PC-9 (cell line): ENCODE measurements around the gene MYLK. TPM values are rescaled to one million over a fixed set of nuclear protein-coding genes. Genes with fewer than 3 reads are reported as not detected.
"Not testable (repeated sequence)": the region's sequence is repeated elsewhere in the genome, so short reads cannot be mapped to it uniquely, and the experiment has no call there.

Source experiments
- BruUV-seq: library from RNA; stranded (reverse); fragments of 400-500 nt; replicated peaks from 2 replicates; lab custom pipeline; 2021; lab: Mats Ljungman, UMichigan
- CTCF ChIA-PET: fragments of 300-600 bp; sonication (Branson Sonifier 250); formaldehyde crosslinking; loops from one replicate; lab custom pipeline; 2022; ENCODE audit warnings: antibody characterized with exemption; lab: Charles Lee
- POLR2A ChIA-PET: fragments of 300-600 bp; sonication (Branson Sonifier 250); formaldehyde crosslinking; loops from one replicate; lab custom pipeline; 2022; ENCODE audit warnings: antibody characterized with exemption; ENCODE audit not compliant: unreplicated experiment; lab: Charles Lee
- DNase-seq, 2 experiments: peaks; one replicate each; pipeline versions ENCODE4 v3.0.0 to v3.0.0-alpha.2; 2015 to 2022; ENCODE audit warnings: mixed read lengths in 1 of 2
- H2AFZ ChIP-seq: fragments of 200-600 bp; sonication (generic); 2 replicates; pipeline ENCODE4 v1.8.1; 2017; ENCODE audit warnings: antibody characterized with exemption
- H3F3A ChIP-seq: fragments of 200-600 bp; sonication (generic); 2 replicates; pipeline ENCODE4 v1.8.1; 2017; ENCODE audit warnings: antibody characterized with exemption, mild to moderate bottlenecking, low read depth; ENCODE audit not compliant: insufficient read depth
- H3K27ac ChIP-seq: fragments of 200-600 bp; sonication (generic); 2 replicates; pipeline ENCODE4 v1.6.1; 2016; ENCODE audit warnings: mixed run types
- H3K27me3 ChIP-seq: fragments of 200-600 bp; sonication (generic); 2 replicates; pipeline ENCODE4 v1.6.1; 2016; ENCODE audit warnings: low read depth, mixed run types; ENCODE audit not compliant: insufficient read depth
- H3K36me3 ChIP-seq: fragments of 200-600 bp; sonication (generic); 2 replicates; pipeline ENCODE4 v1.6.1; 2016; ENCODE audit warnings: low read depth, mixed run types
- H3K4me1 ChIP-seq: fragments of 200-600 bp; sonication (generic); replicated peaks from 2 replicates; pipeline ENCODE4 v1.6.1; 2016; ENCODE audit warnings: mixed run types; ENCODE audit not compliant: insufficient read depth
- H3K4me2 ChIP-seq: fragments of 200-600 bp; sonication (generic); 2 replicates; pipeline ENCODE4 v1.6.1; 2017; ENCODE audit warnings: mixed run types
- H3K4me3 ChIP-seq: fragments of 200-600 bp; sonication (generic); 2 replicates; pipeline ENCODE4 v1.6.1; 2016; ENCODE audit warnings: mixed run types
- H3K79me2 ChIP-seq: fragments of 200-600 bp; sonication (generic); 2 replicates; pipeline ENCODE4 v1.6.1; 2017; ENCODE audit warnings: low read depth, mixed run types
- H3K9me2 ChIP-seq: fragments of 200-600 bp; sonication (generic); 2 replicates; pipeline ENCODE4 v1.8.1; 2017; ENCODE audit warnings: mild to moderate bottlenecking; ENCODE audit not compliant: insufficient read depth
- H3K9me3 ChIP-seq: fragments of 200-600 bp; sonication (generic); 2 replicates; pipeline ENCODE4 v1.8.1; 2016; ENCODE audit warnings: low read depth; ENCODE audit not compliant: insufficient read depth
- H4K20me1 ChIP-seq: fragments of 200-600 bp; sonication (generic); 2 replicates; pipeline ENCODE4 v1.8.1; 2017; ENCODE audit not compliant: insufficient read depth
- EZH2 ChIP-seq: fragments of 200-600 bp; sonication (generic); IDR thresholded peaks from 2 replicates; pipeline ENCODE4 v1.8.0; 2017; ENCODE audit warnings: antibody characterized with exemption, low read depth
- intact Hi-C: fragments of 100-400 bp; cut with micrococcal nuclease; formaldehyde crosslinking; loops from one replicate; pipeline ENCODE4 v1.10.0; 2022; ENCODE audit not compliant: unreplicated experiment
- total RNA-seq: library from RNA; stranded (reverse); gene quantifications from 2 replicates; pipeline ENCODE4 v1.2.3, GENCODE V29; 2021
- TF ChIP-seq, protein P1 (sequence below): fragments of 200-600 bp; sonication (generic); conservative IDR thresholded peaks from 2 replicates; pipeline ENCODE4 v1.6.1; 2017; ENCODE audit warnings: mixed run types, antibody characterized with exemption, mild to moderate bottlenecking, moderate library complexity

MYLK gene
- total RNA-seq, 1 experiment from 2014 or later, result 0.72 TPM

DNA sequence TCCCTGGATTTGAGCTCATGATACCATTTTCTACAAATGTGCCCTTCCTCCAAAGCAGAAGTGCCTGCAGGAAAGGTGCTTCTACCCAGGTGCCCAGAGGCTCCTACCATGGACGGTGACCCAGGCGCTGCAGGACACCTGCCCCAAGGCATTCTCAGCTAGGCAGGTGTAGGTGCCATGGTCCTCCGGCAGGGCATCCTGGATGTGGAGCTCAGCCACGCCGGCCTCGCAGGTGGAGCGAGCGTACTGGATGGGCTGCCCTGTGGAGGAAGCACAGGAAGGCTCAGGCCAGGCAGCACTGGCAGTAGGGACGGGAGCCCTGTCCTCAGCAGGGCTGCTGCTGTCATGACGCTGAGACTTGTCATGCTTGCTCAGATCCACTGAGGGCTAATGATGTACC is 162.1 kb downstream of the MYLK start:
- Histone ChIP-seq H3K36me3 (no peaks in the 10 kb centered on the region), H3K9me2 (no peaks in the 10 kb centered on the region), H3K9me3 (no peaks in the 10 kb centered on the region), H3K4me2 (no peak overlapping the region), H3K27me3 (no peaks in the 10 kb centered on the region), H4K20me1 (no peaks in the 10 kb centered on the region), H3K79me2 (no peaks in the 10 kb centered on the region), H3F3A (no peaks in the 10 kb centered on the region), H3K4me3 (no peak overlapping the region), H3K4me1 (no peaks in the 10 kb centered on the region), H2AFZ (no peak overlapping the region), H3K27ac (no peak overlapping the region)
- DNase-seq, result no peak
- intact Hi-C loops, result loop anchor here (2.0 to 10.0 kb wide), 4 partner anchors 70 to 397 kb away; partner anchors contain the start of genes HACD2 and MYLK
- TF ChIP-seq, protein P1, sequence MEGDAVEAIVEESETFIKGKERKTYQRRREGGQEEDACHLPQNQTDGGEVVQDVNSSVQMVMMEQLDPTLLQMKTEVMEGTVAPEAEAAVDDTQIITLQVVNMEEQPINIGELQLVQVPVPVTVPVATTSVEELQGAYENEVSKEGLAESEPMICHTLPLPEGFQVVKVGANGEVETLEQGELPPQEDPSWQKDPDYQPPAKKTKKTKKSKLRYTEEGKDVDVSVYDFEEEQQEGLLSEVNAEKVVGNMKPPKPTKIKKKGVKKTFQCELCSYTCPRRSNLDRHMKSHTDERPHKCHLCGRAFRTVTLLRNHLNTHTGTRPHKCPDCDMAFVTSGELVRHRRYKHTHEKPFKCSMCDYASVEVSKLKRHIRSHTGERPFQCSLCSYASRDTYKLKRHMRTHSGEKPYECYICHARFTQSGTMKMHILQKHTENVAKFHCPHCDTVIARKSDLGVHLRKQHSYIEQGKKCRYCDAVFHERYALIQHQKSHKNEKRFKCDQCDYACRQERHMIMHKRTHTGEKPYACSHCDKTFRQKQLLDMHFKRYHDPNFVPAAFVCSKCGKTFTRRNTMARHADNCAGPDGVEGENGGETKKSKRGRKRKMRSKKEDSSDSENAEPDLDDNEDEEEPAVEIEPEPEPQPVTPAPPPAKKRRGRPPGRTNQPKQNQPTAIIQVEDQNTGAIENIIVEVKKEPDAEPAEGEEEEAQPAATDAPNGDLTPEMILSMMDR, result no peak
- no peak for TF ChIP-seq EZH2
- BruUV-seq, result no TSS peak
- ChIA-PET POLR2A (interaction anchor here (0.6 kb wide), 1 partner anchor 12 kb away, joined by 6 read pairs; no protein-coding TSS in a partner anchor), CTCF (no interaction called here)

DNA sequence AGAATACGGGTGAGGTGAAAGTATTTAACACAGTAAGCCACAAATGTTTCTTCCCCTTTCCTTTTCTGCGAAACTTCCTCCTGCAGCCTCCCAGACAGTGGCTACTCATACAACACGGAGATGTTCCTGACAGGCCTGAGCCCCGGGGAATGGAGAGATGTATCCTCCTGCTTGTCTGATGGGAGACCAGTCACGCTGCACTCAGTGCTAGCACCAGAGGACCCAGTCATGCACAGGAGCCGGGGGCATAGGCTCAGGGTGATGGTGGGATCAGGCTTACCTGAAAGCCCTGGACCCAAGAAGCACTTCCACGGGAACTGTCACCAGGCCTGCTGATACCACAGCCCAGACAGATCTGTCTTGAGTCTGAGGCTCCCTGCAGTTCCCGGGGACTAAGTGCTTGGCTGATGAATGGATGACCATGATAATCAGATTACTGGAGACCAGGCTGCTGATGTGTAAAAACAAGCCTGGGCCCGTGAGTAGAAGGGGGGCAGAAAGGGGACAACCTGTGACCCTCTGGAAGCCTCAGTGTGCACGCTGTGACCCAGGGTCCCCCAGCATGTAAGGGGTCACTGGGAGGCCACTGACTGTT is 162.9 kb downstream of the MYLK start:
- H3K9me3 ChIP-seq, H3K79me2 ChIP-seq, BruUV-seq, H3K27me3 ChIP-seq, H3K36me3 ChIP-seq, DNase-seq, H3K27ac ChIP-seq, H3F3A ChIP-seq, H2AFZ ChIP-seq, CTCF ChIA-PET, H3K9me2 ChIP-seq, H4K20me1 ChIP-seq, H3K4me3 ChIP-seq, POLR2A ChIA-PET, H3K4me1 ChIP-seq, H3K4me2 ChIP-seq: not testable (repeated sequence)
- intact Hi-C loops, result loop anchor here (5.0 to 10.0 kb wide), 3 partner anchors 71 to 396 kb away; partner anchors contain the start of gene MYLK

GRCh38 chr3:123720638-123721037 is 163.5 kb downstream of the MYLK start:
- Histone ChIP-seq H3K4me2 (no peak overlapping the region), H2AFZ (no peak overlapping the region), H3K9me3 (no peaks in the 10 kb centered on the region), H3K27ac (no peak overlapping the region), H3K9me2 (no peaks in the 10 kb centered on the region), H3K4me3 (no peak overlapping the region), H3K4me1 (no peaks in the 10 kb centered on the region), H3K27me3 (peaks cover 4% of the 10 kb centered on the region; the same call in 1 of the 2 replicates), H3F3A (no peaks in the 10 kb centered on the region), H3K36me3 (no peaks in the 10 kb centered on the region), H4K20me1 (no peaks in the 10 kb centered on the region), H3K79me2 (no peaks in the 10 kb centered on the region)
- DNase-seq, result no peak
- ChIA-PET CTCF (no interaction called here), POLR2A (no interaction called here)
- intact Hi-C loops, result loop anchor here (5.0 to 10.0 kb wide), 3 partner anchors 72 to 396 kb away; partner anchors contain the start of gene MYLK
- BruUV-seq, result no TSS peak
- TF ChIP-seq, protein P1, result no peak
- TF ChIP-seq EZH2, result no peak
